GM12878 (cell line): ENCODE results near the gene NAALADL2. TPM values are rescaled to one million over a fixed set of nuclear protein-coding genes. Genes with fewer than 3 reads are reported as not detected.

ENCODE experiments used
- ATAC-seq: fragments of 200-7000 bp; cut with Tn5 transposase; 3 replicates; pipeline ENCODE4 v1.9.1; 2020; ENCODE audit warnings: mild to moderate bottlenecking, moderate library complexity
- BruUV-seq: library from RNA; stranded (reverse); fragments of 400-500 nt; replicated peaks from 2 replicates; lab custom pipeline; 2021; lab: Mats Ljungman, UMichigan
- CTCF ChIA-PET: fragments of 300-600 bp; sonication (Branson Sonifier 250); formaldehyde crosslinking; extraction: SDS; loops from one replicate; lab custom pipeline; 2021; ENCODE audit warnings: inconsistent platforms; lab: Yijun Ruan, JAX
- POLR2A ChIA-PET: fragments of 350-600 bp; formaldehyde crosslinking; extraction: SDS; loops from one replicate; lab custom pipeline; 2021; ENCODE audit warnings: inconsistent platforms; lab: Charles Lee
- RAD21 ChIA-PET: fragments of 300-600 bp; sonication (Branson Sonifier 250); formaldehyde crosslinking; loops from one replicate; lab custom pipeline; 2023; ENCODE audit warnings: antibody characterized with exemption; ENCODE audit not compliant: unreplicated experiment; lab: Charles Lee
- SMC1A ChIA-PET: fragments of 300-600 bp; sonication (Branson Sonifier 250); formaldehyde crosslinking; loops from one replicate; lab custom pipeline; 2023; ENCODE audit not compliant: unreplicated experiment, uncharacterized antibody; lab: Charles Lee
- DNase-seq: peaks from one replicate; pipeline ENCODE4 v3.0.0-alpha.2; 2011; ENCODE audit warnings: low read depth, low spot score
- FAIRE-seq: peaks from 3 replicates; lab custom pipeline; 2011; peaks lifted over from hg19 to GRCh38; lab: Jason Lieb, UNC
- H2AFZ ChIP-seq: 2 replicates; pipeline ENCODE4 v1.6.0; 2011; ENCODE audit warnings: low read depth, low read length, control low read depth; ENCODE audit not compliant: control insufficient read depth
- H3K27ac ChIP-seq: 2 replicates; pipeline ENCODE4 v1.5.1; 2011; ENCODE audit warnings: control low read depth; ENCODE audit not compliant: control insufficient read depth, insufficient read depth
- H3K27me3 ChIP-seq, 2 experiments: replicated peaks in 1 of 2; 2 replicates each; pipeline versions ENCODE4 v1.6.0 to v1.6.1; 2011; ENCODE audit warnings: low read length in 1 of 2; ENCODE audit not compliant: control insufficient read depth in 2 of 2, insufficient read depth in 2 of 2
- H3K36me3 ChIP-seq, 2 experiments: 2 replicates each; pipeline ENCODE4 v1.5.1; 2011; ENCODE audit warnings: low read length in 1 of 2; ENCODE audit not compliant: control insufficient read depth in 2 of 2, insufficient read depth in 2 of 2
- H3K4me1 ChIP-seq: 2 replicates; pipeline ENCODE4 v1.6.1; 2011; ENCODE audit warnings: mild to moderate bottlenecking, low read length, moderate library complexity, mixed read lengths; ENCODE audit not compliant: control insufficient read depth, insufficient read depth
- H3K4me2 ChIP-seq: 2 replicates; pipeline ENCODE4 v1.6.0; 2011; ENCODE audit warnings: control low read depth; ENCODE audit not compliant: control insufficient read depth, insufficient read depth
- H3K4me3 ChIP-seq: fragments of 200-600 bp; sonication (generic); 2 replicates; pipeline ENCODE4 v1.5.1; 2016
- H3K79me2 ChIP-seq: 2 replicates; pipeline ENCODE4 v1.6.0; 2011; ENCODE audit warnings: low read length; ENCODE audit not compliant: control insufficient read depth, insufficient read depth
- H3K9ac ChIP-seq: 2 replicates; pipeline ENCODE4 v1.8.0; 2011; ENCODE audit warnings: low read length, control low read depth, mixed read lengths; ENCODE audit not compliant: control insufficient read depth, insufficient read depth
- H3K9me3 ChIP-seq: replicated peaks from 3 replicates; pipeline ENCODE4 v1.5.1; 2011; ENCODE audit warnings: mild to moderate bottlenecking, low read length; ENCODE audit not compliant: control insufficient read depth, insufficient read depth
- H4K20me1 ChIP-seq: 2 replicates; pipeline ENCODE4 v1.6.0; 2011; ENCODE audit not compliant: control insufficient read depth, insufficient read depth
- DPF2 ChIP-seq: fragments of 450-650 bp; IDR thresholded peaks from 2 replicates; pipeline ENCODE4 v1.6.1; 2017; ENCODE audit warnings: mild to moderate bottlenecking
- EED ChIP-seq: sonication (generic); IDR thresholded peaks from 2 replicates; pipeline ENCODE4 v1.6.1; 2016; ENCODE audit warnings: antibody characterized with exemption, low read depth
- GATAD2B ChIP-seq: fragments of 450-650 bp; conservative IDR thresholded peaks from 2 replicates; pipeline ENCODE4 v1.6.1; 2017; ENCODE audit warnings: low read depth, mild to moderate bottlenecking, moderate library complexity
- KDM1A ChIP-seq: fragments of 200-600 bp; sonication (generic); IDR thresholded peaks from 2 replicates; pipeline ENCODE4 v1.6.1; 2016; ENCODE audit warnings: borderline replicate concordance
- MYB ChIP-seq: fragments of 150-350 bp; IDR thresholded peaks from 2 replicates; pipeline ENCODE4 v1.6.1; 2014; ENCODE audit warnings: mild to moderate bottlenecking, low read depth, low read length, borderline replicate concordance
- NFXL1 ChIP-seq: fragments of 450-650 bp; IDR thresholded peaks from 2 replicates; pipeline ENCODE4 v1.6.1; 2017; ENCODE audit warnings: antibody characterized with exemption, mild to moderate bottlenecking, borderline replicate concordance
- RAD51 ChIP-seq: fragments of 450-650 bp; IDR thresholded peaks from 2 replicates; pipeline ENCODE4 v1.6.1; 2016; ENCODE audit warnings: moderate library complexity, mild to moderate bottlenecking, inconsistent platforms
- RBBP5 ChIP-seq: fragments of 200-600 bp; sonication (generic); conservative IDR thresholded peaks from 2 replicates; pipeline ENCODE4 v1.6.1; 2016
- RELA ChIP-seq: fragments of 450-650 bp; IDR thresholded peaks from 2 replicates; pipeline ENCODE4 v1.8.0; 2014; ENCODE audit warnings: borderline replicate concordance; ENCODE audit not compliant: partially characterized antibody
- TCF12 ChIP-seq: IDR thresholded peaks from 2 replicates; pipeline ENCODE4 v1.6.1; 2011; ENCODE audit warnings: low read depth, mild to moderate bottlenecking, low read length
- ZNF24 ChIP-seq: fragments of 450-650 bp; IDR thresholded peaks from 2 replicates; pipeline ENCODE4 v1.6.1; 2017; ENCODE audit warnings: antibody characterized with exemption, mild to moderate bottlenecking
- ZNF274 ChIP-seq: IDR thresholded peaks from one replicate; pipeline ENCODE4 v1.8.0; 2011; ENCODE audit not compliant: insufficient read length, insufficient read depth
- whole genome bisulfite sequencing: methylation state at CpG from one replicate; pipeline ENCODE4 v1.1.6; 2016; ENCODE audit warnings: low lambda C conversion rate; ENCODE audit not compliant: insufficient replicate concordance, insufficient coverage; ENCODE audit errors: missing lambda C conversion rate; 5-methylcytosine and 5-hydroxymethylcytosine counted together
- in situ Hi-C: fragments of 300-500 bp; cut with MboI; formaldehyde crosslinking; loops from 9 replicates; pipeline ENCODE4 v1.14.3; 2018; ENCODE audit warnings: mixed read lengths
- intact Hi-C: fragments of 100-400 bp; cut with micrococcal nuclease; formaldehyde crosslinking; loops from one replicate; pipeline ENCODE4 v1.14.2; 2022; ENCODE audit not compliant: unreplicated experiment
- polyA plus RNA-seq, 11 experiments: library from polyadenylated mRNA; depleted of rRNA in 4 of 11; unstranded in 6 of 11; stranded (reverse) in 5 of 11; fragments of >200 nt; fragmentation: Nextera tagmentation in 4 of 11; fragmentation: Illumina TruSeq in 1 of 11; extraction: Ambion mirVana in 4 of 11; extraction: Trizol in 1 of 11; gene quantifications; 1 replicate in 1 of 11; 2 replicates in 10 of 11; pipeline versions ENCODE4 v1.2.1 to v1.2.3, GENCODE V29; 2011 to 2016; ENCODE audit warnings: inconsistent platforms in 2 of 11, missing spikeins in 2 of 11, low read depth in 1 of 11
- total RNA-seq, 4 experiments: library from RNA; depleted of rRNA in 3 of 4; stranded (reverse); fragments of >200 nt in 3 of 4; fragmentation: Illumina TruSeq in 1 of 4; extraction: Trizol in 1 of 4; gene quantifications; 2 replicates each; pipeline versions ENCODE4 v1.2.1 to v1.2.3, GENCODE V29; 2013 to 2021
- TF ChIP-seq, protein P1 (sequence below): fragments of 150-350 bp; IDR thresholded peaks from 2 replicates; pipeline ENCODE4 v1.6.1; 2016; ENCODE audit warnings: low read depth, low read length
- TF ChIP-seq, protein P2 (sequence below): IDR thresholded peaks from 2 replicates; pipeline ENCODE4 v1.6.1; 2011; ENCODE audit warnings: low read depth, mild to moderate bottlenecking, low read length, moderate library complexity, borderline replicate concordance; ENCODE audit errors: extremely low read depth

Gene NAALADL2
- total and polyA plus RNA-seq, 10 of the 15 experiments (the other 5 are each of a cell fraction or from before 2014, with no cell fraction given) = 0.06 to 10.8 (median 0.46) TPM

DNA sequence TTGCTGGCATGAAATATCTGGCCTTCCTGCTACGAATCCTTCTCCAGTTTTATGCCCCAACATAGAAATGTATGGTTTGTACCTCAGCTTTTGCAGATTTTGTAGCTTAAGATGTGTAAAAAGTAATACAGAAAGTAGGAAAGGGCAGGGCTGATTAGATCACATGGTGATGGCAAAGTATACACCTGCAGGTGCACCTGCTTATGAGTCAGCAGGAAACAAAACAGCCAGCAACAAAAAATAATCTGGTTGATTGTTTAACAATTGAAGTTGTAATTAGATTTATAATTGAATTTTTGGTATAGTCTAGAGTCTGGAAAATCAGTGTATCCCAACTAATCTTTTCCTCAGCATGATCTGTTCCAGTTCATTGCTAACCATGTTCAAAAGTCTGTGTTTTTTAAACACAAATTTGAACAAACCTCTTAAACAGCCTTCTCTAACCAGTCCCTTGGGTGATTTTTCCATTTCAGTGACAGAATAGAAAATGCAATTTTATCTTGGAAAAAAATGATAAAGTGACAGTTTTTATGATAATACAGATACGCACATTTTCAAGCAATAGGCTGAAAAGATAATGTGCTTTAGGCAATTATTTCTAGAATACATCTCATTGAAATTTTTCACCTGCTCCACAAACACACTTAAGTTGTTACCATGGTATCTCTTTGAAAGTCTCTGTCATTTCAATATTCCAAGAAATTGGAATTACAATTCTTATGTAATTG lies 477.4 kb downstream of the NAALADL2 start:
- FAIRE-seq = no peak
- SMC1A ChIA-PET = interaction anchor here (0.7 to 1.6 kb wide), 9 partner anchors 9 to 61 kb away, joined by 3 to 5 read pairs (median 4); no protein-coding TSS in a partner anchor

DNA sequence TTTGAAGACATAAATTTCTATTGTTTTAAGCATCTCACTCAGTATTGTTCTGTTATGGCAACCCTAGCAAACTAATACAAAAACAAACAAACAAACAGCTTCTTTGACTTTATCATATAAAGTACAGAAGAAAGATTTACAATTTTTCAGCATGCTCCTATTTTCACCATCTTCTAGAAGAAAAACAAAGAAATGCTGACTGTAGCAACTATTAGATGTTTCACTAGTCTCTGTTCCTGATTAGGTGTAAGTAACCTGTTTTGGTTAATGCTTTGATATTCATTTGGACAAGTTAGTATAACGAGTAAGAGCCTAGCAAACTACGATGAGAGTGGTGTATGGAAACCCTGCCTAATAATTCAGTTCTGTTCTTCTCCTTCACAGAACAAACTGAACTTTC lies 478.5 kb downstream of the NAALADL2 start:
- H3K9me3 ChIP-seq = no peaks in the 10 kb centered on the region
- SMC1A ChIA-PET = interaction anchor here (0.9 to 1.5 kb wide), 4 partner anchors 9 to 63 kb away, joined by 3 to 7 read pairs (median 5); no protein-coding TSS in a partner anchor
- FAIRE-seq (no peak), DNase-seq (no peak), ATAC-seq (no peak)
- no TSS peak for BruUV-seq
- H3K27ac ChIP-seq = no peak overlapping the region
- intact Hi-C loops (no loop called here), in situ Hi-C loops (no loop called here)
- CTCF ChIA-PET = interaction anchor here (1.0 kb wide), 1 partner anchor 50 kb away, joined by 3 read pairs; no protein-coding TSS in a partner anchor
- TF ChIP-seq MYB (no peak), ZNF274 (no peak), RBBP5 (no peak), KDM1A (no peak), GATAD2B (no peak), NFXL1 (no peak), RELA (no peak), DPF2 (no peak)
- TF ChIP-seq, protein P1, sequence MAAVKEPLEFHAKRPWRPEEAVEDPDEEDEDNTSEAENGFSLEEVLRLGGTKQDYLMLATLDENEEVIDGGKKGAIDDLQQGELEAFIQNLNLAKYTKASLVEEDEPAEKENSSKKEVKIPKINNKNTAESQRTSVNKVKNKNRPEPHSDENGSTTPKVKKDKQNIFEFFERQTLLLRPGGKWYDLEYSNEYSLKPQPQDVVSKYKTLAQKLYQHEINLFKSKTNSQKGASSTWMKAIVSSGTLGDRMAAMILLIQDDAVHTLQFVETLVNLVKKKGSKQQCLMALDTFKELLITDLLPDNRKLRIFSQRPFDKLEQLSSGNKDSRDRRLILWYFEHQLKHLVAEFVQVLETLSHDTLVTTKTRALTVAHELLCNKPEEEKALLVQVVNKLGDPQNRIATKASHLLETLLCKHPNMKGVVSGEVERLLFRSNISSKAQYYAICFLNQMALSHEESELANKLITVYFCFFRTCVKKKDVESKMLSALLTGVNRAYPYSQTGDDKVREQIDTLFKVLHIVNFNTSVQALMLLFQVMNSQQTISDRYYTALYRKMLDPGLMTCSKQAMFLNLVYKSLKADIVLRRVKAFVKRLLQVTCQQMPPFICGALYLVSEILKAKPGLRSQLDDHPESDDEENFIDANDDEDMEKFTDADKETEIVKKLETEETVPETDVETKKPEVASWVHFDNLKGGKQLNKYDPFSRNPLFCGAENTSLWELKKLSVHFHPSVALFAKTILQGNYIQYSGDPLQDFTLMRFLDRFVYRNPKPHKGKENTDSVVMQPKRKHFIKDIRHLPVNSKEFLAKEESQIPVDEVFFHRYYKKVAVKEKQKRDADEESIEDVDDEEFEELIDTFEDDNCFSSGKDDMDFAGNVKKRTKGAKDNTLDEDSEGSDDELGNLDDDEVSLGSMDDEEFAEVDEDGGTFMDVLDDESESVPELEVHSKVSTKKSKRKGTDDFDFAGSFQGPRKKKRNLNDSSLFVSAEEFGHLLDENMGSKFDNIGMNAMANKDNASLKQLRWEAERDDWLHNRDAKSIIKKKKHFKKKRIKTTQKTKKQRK = no peak
- TF ChIP-seq, protein P2, sequence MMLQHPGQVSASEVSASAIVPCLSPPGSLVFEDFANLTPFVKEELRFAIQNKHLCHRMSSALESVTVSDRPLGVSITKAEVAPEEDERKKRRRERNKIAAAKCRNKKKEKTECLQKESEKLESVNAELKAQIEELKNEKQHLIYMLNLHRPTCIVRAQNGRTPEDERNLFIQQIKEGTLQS = no peak
- no peak overlapping the region for H2AFZ ChIP-seq
- no peak overlapping the region for H3K9ac ChIP-seq
- H4K20me1 ChIP-seq = no peaks in the 10 kb centered on the region
- RAD21 ChIA-PET = interaction anchor here (1.1 kb wide), 1 partner anchor 63 kb away, joined by 4 read pairs; no protein-coding TSS in a partner anchor
- no peaks in the 10 kb centered on the region for H3K36me3 ChIP-seq
- POLR2A ChIA-PET = interaction anchor here (0.6 to 1.1 kb wide), 2 partner anchors 9 to 10 kb away, joined by 3 read pairs; no protein-coding TSS in a partner anchor
- no peaks in the 10 kb centered on the region for H3K4me1 ChIP-seq
- WGBS = 13% methylated on average over 2 of the region's 2 CpGs
- no peaks in the 10 kb centered on the region for H3K27me3 ChIP-seq
- no peak overlapping the region for H3K4me2 ChIP-seq
- no peak overlapping the region for H3K4me3 ChIP-seq
- H3K79me2 ChIP-seq = no peaks in the 10 kb centered on the region

More for the DNA sequence above, 477.4 kb downstream of the NAALADL2 start:
- Histone ChIP-seq H3K79me2 (no peaks in the 10 kb centered on the region), H3K9me3 (no peaks in the 10 kb centered on the region), H3K4me3 (no peak overlapping the region), H3K36me3 (no peaks in the 10 kb centered on the region), H3K9ac (no peak overlapping the region), H2AFZ (no peak overlapping the region), H3K27ac (no peak overlapping the region), H3K27me3 (no peaks in the 10 kb centered on the region), H3K4me2 (no peak overlapping the region), H4K20me1 (no peaks in the 10 kb centered on the region), H3K4me1 (no peaks in the 10 kb centered on the region)
- ATAC-seq = 0 out of 3 replicates have a peak, but pooled peaks have one; percentile 41
- in situ Hi-C loops = no loop called here
- intact Hi-C loops = no loop called here
- 39% methylated on average over 2 of the region's 2 CpGs for WGBS
- RAD21 ChIA-PET = interaction anchor here (0.5 to 1.6 kb wide), 4 partner anchors 9 to 62 kb away, joined by 3 to 6 read pairs (median 3); no protein-coding TSS in a partner anchor
- no peak for DNase-seq
- no TSS peak for BruUV-seq
- CTCF ChIA-PET = interaction anchor here (0.9 kb wide), 1 partner anchor 20 kb away, joined by 4 read pairs; no protein-coding TSS in a partner anchor
- TF ChIP-seq EED (no peak), RAD51 (peak; percentile 21; the same call in 1 of the 2 replicates), ZNF24 (no peak), TCF12 (no peak)
- POLR2A ChIA-PET = interaction anchor here (0.5 to 1.0 kb wide), 3 partner anchors 11 to 61 kb away, joined by 3 read pairs; no protein-coding TSS in a partner anchor
